B cell (primary cell): Measurements from ENCODE around the gene TRIP13. TPM values are rescaled to one million over a fixed set of nuclear protein-coding genes. Genes with fewer than 3 reads are reported as not detected.

Experiments
- ATAC-seq: fragments of 200-7000 bp; cut with Tn5 transposase; one replicate; pipeline ENCODE4 v1.10.0; 2021; ENCODE audit warnings: low read depth, mild to moderate bottlenecking, moderate number of reproducible peaks, moderate library complexity
- CTCF ChIA-PET: fragments of 350-600 bp; sonication (Branson Sonifier 250); formaldehyde crosslinking; loops from one replicate; lab custom pipeline; 2021; ENCODE audit warnings: antibody characterized with exemption, inconsistent platforms; lab: Charles Lee
- POLR2A ChIA-PET: fragments of 350-600 bp; sonication (Branson Sonifier 250); formaldehyde crosslinking; loops from one replicate; lab custom pipeline; 2021; ENCODE audit warnings: antibody characterized with exemption; lab: Charles Lee
- DNase-seq: peaks from one replicate; pipeline ENCODE4 v3.0.0; 2013
- H2AFZ ChIP-seq: 2 replicates; pipeline ENCODE4 v1.6.1; 2012; ENCODE audit warnings: mild to moderate bottlenecking, low read depth, low read length; ENCODE audit not compliant: insufficient read depth, poor library complexity, severe bottlenecking
- H3K27ac ChIP-seq, 2 donors: 1 replicate in 1 of 2; 2 replicates in 1 of 2; pipeline ENCODE4 v1.5.1; 2012 to 2013; ENCODE audit warnings: low read length in 2 of 2, mild to moderate bottlenecking in 2 of 2, moderate library complexity in 1 of 2
- H3K27me3 ChIP-seq, 4 experiments: fragments of 200-600 bp in 1 of 4; sonication (generic) in 1 of 4; replicated peaks in 1 of 4; 1 replicate in 2 of 4; 2 replicates in 2 of 4; pipeline versions ENCODE4 v1.6.1 to v1.7.0; 2013 to 2016; ENCODE audit warnings: low read length in 3 of 4, mild to moderate bottlenecking in 2 of 4, mixed read lengths in 1 of 4, moderate library complexity in 1 of 4; ENCODE audit not compliant: insufficient read depth in 4 of 4, control insufficient read depth in 3 of 4; ENCODE audit errors: control extremely low read depth in 1 of 4
- H3K36me3 ChIP-seq, 2 experiments: replicated peaks in 1 of 2; 1 replicate in 1 of 2; 2 replicates in 1 of 2; pipeline versions ENCODE4 v1.6.1 to v1.7.1; 2013; ENCODE audit warnings: low read length in 1 of 2; ENCODE audit not compliant: insufficient read depth in 2 of 2, control insufficient read depth in 1 of 2; ENCODE audit errors: control extremely low read depth in 1 of 2, extremely low read depth in 1 of 2
- H3K4me1 ChIP-seq, 2 donors: fragments of 200-600 bp in 1 of 2; sonication (generic) in 1 of 2; 1 replicate in 1 of 2; 2 replicates in 1 of 2; pipeline versions ENCODE4 v1.5.1 to v1.6.1; 2013 to 2017; ENCODE audit warnings: low read length in 2 of 2; ENCODE audit not compliant: control insufficient read depth in 2 of 2, insufficient read depth in 2 of 2
- H3K4me2 ChIP-seq: replicated peaks from 2 replicates; pipeline ENCODE3; 2012; ENCODE audit warnings: mild to moderate bottlenecking, low read depth, low read length; ENCODE audit not compliant: poor library complexity, severe bottlenecking
- H3K4me3 ChIP-seq, 5 experiments: fragments of 200-600 bp in 1 of 5; sonication (generic) in 1 of 5; 1 replicate in 3 of 5; 2 replicates in 2 of 5; pipeline versions ENCODE4 v1.5.1 to v1.7.0; 2011 to 2016; ENCODE audit warnings: low read length in 4 of 5, mild to moderate bottlenecking in 4 of 5, low read depth in 2 of 5, control low read depth in 1 of 5, moderate library complexity in 1 of 5; ENCODE audit not compliant: insufficient read depth in 1 of 5; ENCODE audit errors: control extremely low read depth in 1 of 5, extremely low read depth in 1 of 5
- H3K79me2 ChIP-seq: fragments of 200-600 bp; sonication (generic); one replicate; pipeline ENCODE4 v1.6.0; 2016; ENCODE audit warnings: low read length; ENCODE audit not compliant: control insufficient read depth, insufficient read depth
- H3K9ac ChIP-seq: fragments of 200-600 bp; sonication (generic); 2 replicates; pipeline ENCODE4 v1.6.1; 2017; ENCODE audit warnings: mild to moderate bottlenecking, low read length, moderate library complexity
- H3K9me3 ChIP-seq, 3 donors: one replicate each; pipeline versions ENCODE4 v1.6.1 to v1.7.1; 2013; ENCODE audit warnings: low read length in 2 of 3; ENCODE audit not compliant: control insufficient read depth in 2 of 3, insufficient read depth in 1 of 3; ENCODE audit errors: control extremely low read depth in 1 of 3
- H4K20me1 ChIP-seq: 2 replicates; pipeline ENCODE4 v1.6.0; 2012; ENCODE audit warnings: mild to moderate bottlenecking, low read length; ENCODE audit not compliant: insufficient read depth, control insufficient read depth, poor library complexity, severe bottlenecking
- H3K27ac Mint-ChIP-seq: one replicate; pipeline ENCODE4 v1.8.0; 2021; ENCODE audit warnings: mixed read lengths
- H3K27me3 Mint-ChIP-seq: one replicate; pipeline ENCODE4 v1.8.0; 2021; ENCODE audit warnings: mixed read lengths
- H3K4me1 Mint-ChIP-seq: one replicate; pipeline ENCODE4 v1.8.0; 2021; ENCODE audit warnings: mixed read lengths
- H3K4me3 Mint-ChIP-seq: one replicate; pipeline ENCODE4 v1.8.0; 2021; ENCODE audit warnings: mixed read lengths
- H3K9me3 Mint-ChIP-seq: one replicate; pipeline ENCODE4 v1.8.0; 2022; ENCODE audit warnings: mixed read lengths; ENCODE audit not compliant: insufficient read depth
- EZH2 ChIP-seq: IDR thresholded peaks from 2 replicates; pipeline ENCODE4 v1.6.1; 2012; ENCODE audit warnings: borderline replicate concordance, low read depth, mild to moderate bottlenecking, moderate library complexity, low read length; ENCODE audit not compliant: insufficient read depth, poor library complexity, severe bottlenecking
- WGBS: methylation state at CpG from one replicate; pipeline ENCODE4 v1.1.5; 2013; ENCODE audit warnings: missing lambda C conversion rate; ENCODE audit not compliant: insufficient coverage; 5-methylcytosine and 5-hydroxymethylcytosine counted together
- intact Hi-C: fragments of 100-400 bp; cut with micrococcal nuclease; formaldehyde crosslinking; loops from one replicate; pipeline ENCODE4 v1.10.0; 2022
- polyA plus RNA-seq: library from polyadenylated mRNA; depleted of rRNA; stranded (reverse); fragments of >200 nt; gene quantifications from 2 replicates; pipeline ENCODE4 v1.2.3, GENCODE V29; 2012
- total RNA-seq, 2 donors: library from RNA; stranded (reverse); fragments of 120-200 nt in 1 of 2; gene quantifications; 1 replicate in 1 of 2; 2 replicates in 1 of 2; pipeline versions ENCODE4 v1.2.3 to v1.2.4, GENCODE V29; 2013 to 2022
- TF ChIP-seq, protein P1 (sequence below): fragments of 200-600 bp; IDR thresholded peaks from one replicate; pipeline ENCODE4 v1.8.0; 2022; ENCODE audit warnings: antibody characterized with exemption, mild to moderate bottlenecking

Gene TRIP13
- total and polyA plus RNA-seq, 2 donors (not counting 1 experiment from before 2014, with no cell fraction given) = 0.63 to 1.1 TPM

DNA sequence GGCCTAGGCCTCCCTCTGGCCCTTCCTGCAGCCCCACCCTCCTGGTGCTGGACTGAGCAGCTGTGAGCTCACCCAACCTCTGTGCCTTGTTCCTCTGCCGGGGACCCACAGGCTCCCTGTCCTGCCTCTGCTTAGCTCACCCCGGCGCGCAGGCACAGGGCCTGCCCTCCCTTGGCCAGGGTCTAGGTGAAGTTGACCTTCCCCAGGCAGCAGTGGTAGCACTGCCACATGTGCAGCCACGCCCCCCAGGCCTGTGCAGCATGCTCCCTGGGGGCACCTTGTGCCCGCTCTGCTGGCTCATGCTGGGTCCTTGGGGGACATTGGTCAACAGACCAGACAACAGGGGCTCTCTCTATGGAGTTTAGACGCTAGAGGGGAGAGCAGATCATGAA, 18.1 kb downstream of the TRIP13 start:
- H3K79me2 ChIP-seq = no peaks in the 10 kb centered on the region
- no peaks in the 10 kb centered on the region for H4K20me1 ChIP-seq
- H3K4me1 ChIP-seq = no peaks in the 10 kb centered on the region
- ChIA-PET CTCF (no interaction called here), POLR2A (no interaction called here)
- intact Hi-C loops = no loop called here
- no peaks in the 10 kb centered on the region for H3K36me3 ChIP-seq
- Mint-ChIP-seq H3K4me1 (no peaks in the 10 kb centered on the region), H3K27ac (no peak overlapping the region), H3K27me3 (no peaks in the 10 kb centered on the region), H3K4me3 (no peak overlapping the region), H3K9me3 (no peaks in the 10 kb centered on the region)
- ATAC-seq (no peak), DNase-seq (no peak)
- H3K27ac ChIP-seq = no peak overlapping the region
- no peaks in the 10 kb centered on the region for H3K27me3 ChIP-seq
- H3K4me3 ChIP-seq = no peak overlapping the region
- no peak overlapping the region for H3K9ac ChIP-seq
- H3K4me2 ChIP-seq = no peak overlapping the region
- no peak overlapping the region for H2AFZ ChIP-seq
- no peaks in the 10 kb centered on the region for H3K9me3 ChIP-seq
- TF ChIP-seq, protein P1, sequence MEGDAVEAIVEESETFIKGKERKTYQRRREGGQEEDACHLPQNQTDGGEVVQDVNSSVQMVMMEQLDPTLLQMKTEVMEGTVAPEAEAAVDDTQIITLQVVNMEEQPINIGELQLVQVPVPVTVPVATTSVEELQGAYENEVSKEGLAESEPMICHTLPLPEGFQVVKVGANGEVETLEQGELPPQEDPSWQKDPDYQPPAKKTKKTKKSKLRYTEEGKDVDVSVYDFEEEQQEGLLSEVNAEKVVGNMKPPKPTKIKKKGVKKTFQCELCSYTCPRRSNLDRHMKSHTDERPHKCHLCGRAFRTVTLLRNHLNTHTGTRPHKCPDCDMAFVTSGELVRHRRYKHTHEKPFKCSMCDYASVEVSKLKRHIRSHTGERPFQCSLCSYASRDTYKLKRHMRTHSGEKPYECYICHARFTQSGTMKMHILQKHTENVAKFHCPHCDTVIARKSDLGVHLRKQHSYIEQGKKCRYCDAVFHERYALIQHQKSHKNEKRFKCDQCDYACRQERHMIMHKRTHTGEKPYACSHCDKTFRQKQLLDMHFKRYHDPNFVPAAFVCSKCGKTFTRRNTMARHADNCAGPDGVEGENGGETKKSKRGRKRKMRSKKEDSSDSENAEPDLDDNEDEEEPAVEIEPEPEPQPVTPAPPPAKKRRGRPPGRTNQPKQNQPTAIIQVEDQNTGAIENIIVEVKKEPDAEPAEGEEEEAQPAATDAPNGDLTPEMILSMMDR = no peak
- TF ChIP-seq EZH2 = no peak
- 89% methylated on average over 7 of the region's 7 CpGs for WGBS

DNA sequence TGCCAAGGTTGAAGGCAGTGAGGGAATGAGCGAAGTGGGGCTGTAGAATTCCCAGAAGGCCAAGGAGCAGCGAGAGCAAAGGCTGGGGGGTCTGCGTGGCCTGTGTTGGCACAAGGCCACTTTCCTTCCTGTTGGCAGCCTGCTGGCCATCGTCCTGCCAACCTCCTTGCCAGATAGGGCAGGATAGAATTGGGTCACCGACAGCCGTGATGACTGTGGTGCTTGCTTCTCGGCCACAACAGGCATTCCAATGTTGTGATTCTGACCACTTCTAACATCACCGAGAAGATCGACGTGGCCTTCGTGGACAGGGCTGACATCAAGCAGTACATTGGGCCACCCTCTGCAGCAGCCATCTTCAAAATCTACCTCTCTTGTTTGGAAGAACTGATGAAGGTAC, 18.9 kb downstream of the TRIP13 start:
- Histone ChIP-seq H3K27ac (no peak overlapping the region), H4K20me1 (no peaks in the 10 kb centered on the region), H3K4me3 (no peak overlapping the region), H3K9me3 (no peaks in the 10 kb centered on the region), H3K79me2 (no peaks in the 10 kb centered on the region), H3K36me3 (no peaks in the 10 kb centered on the region), H3K4me1 (no peaks in the 10 kb centered on the region), H3K27me3 (no peaks in the 10 kb centered on the region), H3K9ac (no peak overlapping the region), H2AFZ (no peak overlapping the region), H3K4me2 (no peak overlapping the region)
- DNase-seq (no peak), ATAC-seq (no peak)
- POLR2A ChIA-PET = no interaction called here
- TF ChIP-seq, protein P1 = no peak
- no peak for TF ChIP-seq EZH2
- Mint-ChIP-seq H3K4me3 (no peak overlapping the region), H3K4me1 (no peaks in the 10 kb centered on the region), H3K27me3 (no peaks in the 10 kb centered on the region), H3K9me3 (no peaks in the 10 kb centered on the region), H3K27ac (no peak overlapping the region)
- CTCF ChIA-PET = no interaction called here
- 97% methylated on average over 11 of the region's 11 CpGs for WGBS
- intact Hi-C loops = no loop called here
